Right lobe of liver (tissue), 6 donors: ENCODE results near the gene HS6ST3. TPM values are rescaled to one million over a fixed set of nuclear protein-coding genes. Genes with fewer than 3 reads are reported as not detected.

Experiments used
- ATAC-seq, 4 donors: fragments of 200-7000 bp; cut with Tn5 transposase; one replicate each; pipeline ENCODE4 v1.9.1; 2020; ENCODE audit warnings: mild to moderate bottlenecking in 4 of 4, moderate library complexity in 4 of 4
- DNase-seq, 3 donors: peaks; one replicate each; pipeline ENCODE4 v3.0.0-alpha.2; 2020
- H3K27ac ChIP-seq, 3 donors: fragments of 200-600 bp; one replicate each; pipeline ENCODE4 v1.8.0; 2022
- H3K27me3 ChIP-seq, 2 donors: fragments of 200-600 bp; one replicate each; pipeline ENCODE4 v1.8.0; 2022
- H3K36me3 ChIP-seq, 4 donors: fragments of 200-600 bp; sonication (generic) in 1 of 4; one replicate each; pipeline versions ENCODE4 v1.5.1 to v1.8.0; 2017 to 2022; ENCODE audit warnings: control low read depth in 1 of 4
- H3K4me1 ChIP-seq, 4 donors: fragments of 200-600 bp; sonication (generic) in 1 of 4; one replicate each; pipeline versions ENCODE4 v1.5.1 to v1.8.0; 2017 to 2022; ENCODE audit warnings: control low read depth in 1 of 4
- H3K4me3 ChIP-seq, 3 donors: fragments of 200-600 bp; one replicate each; pipeline ENCODE4 v1.8.0; 2022
- H3K9me3 ChIP-seq, 4 donors: fragments of 200-600 bp; sonication (generic) in 1 of 4; one replicate each; pipeline versions ENCODE4 v1.5.1 to v1.8.0; 2017 to 2022; ENCODE audit warnings: control low read depth in 1 of 4
- CTCF ChIP-seq, 4 donors: fragments of 200-600 bp in 3 of 4; fragments of 450-650 bp in 1 of 4; IDR thresholded peaks; one replicate each; pipeline versions ENCODE4 v1.5.1 to v1.8.0; 2016 to 2022; ENCODE audit warnings: antibody characterized with exemption in 4 of 4, mild to moderate bottlenecking in 2 of 4
- POLR2A ChIP-seq: fragments of 450-650 bp; IDR thresholded peaks from one replicate; pipeline ENCODE4 v1.6.1; 2017; ENCODE audit warnings: antibody characterized with exemption, mild to moderate bottlenecking
- WGBS: methylation state at CpG from one replicate; pipeline ENCODE4 v1.1.6; 2018; ENCODE audit warnings: low coverage, low lambda C conversion rate; ENCODE audit not compliant: insufficient coverage; ENCODE audit errors: missing lambda C conversion rate; 5-methylcytosine and 5-hydroxymethylcytosine counted together
- intact Hi-C, 2 donors: fragments of 100-400 bp; cut with DNase I; formaldehyde crosslinking; loops; one replicate each; pipeline versions ENCODE4 v1.11.2 to v1.14.1; 2022
- total RNA-seq, 6 experiments: library from RNA; depleted of rRNA in 2 of 6; stranded (reverse); fragments of >200 nt in 2 of 6; fragmentation: NEBNext Ultra II Directional in 3 of 6; extraction: Animal tissue kit (Norgen Biotek cat#: 25700) in 3 of 6; gene quantifications; one replicate each; pipeline versions ENCODE4 v1.1.0 to v1.2.4, GENCODE V29; 2016 to 2023
- donor health status: DM: no; HTN: yes; CAD: no.
- donor health status: DM: no; HTN: no; CAD: no.
- donor health status: DM: no; HTN: no; CAD: no.
- donor health status: DM: no; HTN: yes; CAD: no.
- donor health status: DM: no; HTN: yes; CAD: no.

HS6ST3 gene
- total RNA-seq, 6 experiments from 2014 or later = not detected

- H3K4me1 ChIP-seq = no peaks in the 10 kb centered on the region
- intact Hi-C loops = no loop called here
- H3K9me3 ChIP-seq = no peaks in the 10 kb centered on the region
- H3K27ac ChIP-seq = no peak overlapping the region
- no peak for DNase-seq
- H3K4me3 ChIP-seq = no peak overlapping the region
- no peak for ATAC-seq
- no peak for TF ChIP-seq POLR2A
- no peak for TF ChIP-seq CTCF (IDR thresholded peaks at IDR 0.05)
- H3K27me3 ChIP-seq = no peaks in the 10 kb centered on the region
- H3K36me3 ChIP-seq = no peaks in the 10 kb centered on the region
Measured at GRCh38 chr13:96844195-96844594, 754.3 kb downstream of the HS6ST3 start.

GRCh38 chr13:96844616-96845015 is 754.7 kb downstream of the HS6ST3 start:
- Histone ChIP-seq H3K36me3 (no peaks in the 10 kb centered on the region), H3K4me3 (no peak overlapping the region), H3K27ac (no peak overlapping the region), H3K9me3 (no peaks in the 10 kb centered on the region), H3K4me1 (no peaks in the 10 kb centered on the region), H3K27me3 (no peaks in the 10 kb centered on the region)
- ATAC-seq = no peak
- no peak for DNase-seq
- intact Hi-C loops = no loop called here
- no peak for TF ChIP-seq POLR2A
- TF ChIP-seq CTCF (IDR thresholded peaks at IDR 0.05) = no peak
- no CpG with 5 or more reads among the region's 1 CpG for WGBS

GRCh38 chr13:96848286-96848685 is 758.4 kb downstream of the HS6ST3 start:
- no peaks in the 10 kb centered on the region for H3K36me3 ChIP-seq
- no peak overlapping the region for H3K27ac ChIP-seq
- 48% methylated on average over 5 of the region's 6 CpGs for WGBS
- H3K9me3 ChIP-seq = no peaks in the 10 kb centered on the region
- H3K4me3 ChIP-seq = no peak overlapping the region
- H3K27me3 ChIP-seq = no peaks in the 10 kb centered on the region
- no peak for ATAC-seq
- TF ChIP-seq CTCF (IDR thresholded peaks at IDR 0.05) (no peak), POLR2A (no peak)
- intact Hi-C loops = no loop called here
- no peaks in the 10 kb centered on the region for H3K4me1 ChIP-seq
- DNase-seq = no peak

GRCh38 chr13:96849091-96849490 is 759.2 kb downstream of the HS6ST3 start:
- Histone ChIP-seq H3K27ac (no peak overlapping the region), H3K9me3 (no peaks in the 10 kb centered on the region)
- no peak for ATAC-seq

More at GRCh38 chr13:96849091-96849490, 759.2 kb downstream of the HS6ST3 start:
- intact Hi-C loops = no loop called here
- Histone ChIP-seq H3K36me3 (no peaks in the 10 kb centered on the region), H3K27me3 (no peaks in the 10 kb centered on the region), H3K4me1 (no peaks in the 10 kb centered on the region), H3K4me3 (no peak overlapping the region)
- TF ChIP-seq CTCF (IDR thresholded peaks at IDR 0.05) = no peak
- no peak for TF ChIP-seq POLR2A
- 75% methylated on average over 5 of the region's 5 CpGs for WGBS
- no peak for DNase-seq
